OCI-LY3 (cell line): ENCODE measurements around the gene LMNTD1.

Experiments
- EZH2phosphoT487 ChIP-seq: fragments of 200-600 bp; shearing (Covaris generic); IDR thresholded peaks from 2 replicates; pipeline ENCODE4 v1.6.1; 2018; ENCODE audit warnings: antibody characterized with exemption, mixed run types, low read depth
- TF ChIP-seq, protein P1 (sequence below): fragments of 200-600, 300-600 bp; sonication (generic); IDR thresholded peaks from 2 replicates; pipeline ENCODE4 v1.5.1; 2014; ENCODE audit warnings: antibody characterized with exemption, low read length, low read depth

GRCh38 chr12:25549120-25549519 is 4.0 kb downstream of the LMNTD1 start:
- TF ChIP-seq, protein P1, sequence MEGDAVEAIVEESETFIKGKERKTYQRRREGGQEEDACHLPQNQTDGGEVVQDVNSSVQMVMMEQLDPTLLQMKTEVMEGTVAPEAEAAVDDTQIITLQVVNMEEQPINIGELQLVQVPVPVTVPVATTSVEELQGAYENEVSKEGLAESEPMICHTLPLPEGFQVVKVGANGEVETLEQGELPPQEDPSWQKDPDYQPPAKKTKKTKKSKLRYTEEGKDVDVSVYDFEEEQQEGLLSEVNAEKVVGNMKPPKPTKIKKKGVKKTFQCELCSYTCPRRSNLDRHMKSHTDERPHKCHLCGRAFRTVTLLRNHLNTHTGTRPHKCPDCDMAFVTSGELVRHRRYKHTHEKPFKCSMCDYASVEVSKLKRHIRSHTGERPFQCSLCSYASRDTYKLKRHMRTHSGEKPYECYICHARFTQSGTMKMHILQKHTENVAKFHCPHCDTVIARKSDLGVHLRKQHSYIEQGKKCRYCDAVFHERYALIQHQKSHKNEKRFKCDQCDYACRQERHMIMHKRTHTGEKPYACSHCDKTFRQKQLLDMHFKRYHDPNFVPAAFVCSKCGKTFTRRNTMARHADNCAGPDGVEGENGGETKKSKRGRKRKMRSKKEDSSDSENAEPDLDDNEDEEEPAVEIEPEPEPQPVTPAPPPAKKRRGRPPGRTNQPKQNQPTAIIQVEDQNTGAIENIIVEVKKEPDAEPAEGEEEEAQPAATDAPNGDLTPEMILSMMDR: no peak
- TF ChIP-seq EZH2phosphoT487: no peak
